ENCODE data around the gene MAL.

GRCh38 chr2:95001051-95001562 is 24.4 kb upstream of the MAL start:
- TF ChIP-seq CTCF (IDR thresholded peaks at IDR 0.05; ENCODE audit: low read depth, low read length) (no peak), POLR2A (IDR thresholded peaks at IDR 0.05; ENCODE audit: extremely low read depth, insufficient read length) (no peak)
